ENCODE measurements around the gene BTBD16.

The BTBD16 gene

DNA sequence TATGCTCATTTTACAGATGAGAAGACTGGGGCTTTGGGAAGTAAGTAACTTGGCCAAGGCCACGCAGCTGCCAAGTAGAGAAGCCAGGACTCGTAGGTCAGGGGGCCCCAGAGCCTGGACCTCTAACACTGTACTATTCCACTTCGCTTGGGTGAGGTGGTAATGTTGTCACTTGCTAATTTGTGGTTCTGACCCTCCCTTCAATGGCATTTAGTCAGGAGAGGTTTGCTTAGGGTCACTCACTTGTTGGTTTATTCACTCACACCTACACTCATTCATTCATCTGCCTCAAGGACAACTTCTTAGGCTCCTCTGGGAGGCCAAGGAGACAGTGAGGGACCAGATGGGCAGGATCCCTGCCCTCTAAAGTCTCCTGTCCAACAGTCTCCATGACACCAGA is 21.3 kb downstream of the BTBD16 start:
- DNase-seq (ENCODE audit: extremely low read depth, low read depth), result no peak

GRCh38 chr10:122293156-122293960 is 22.3 kb downstream of the BTBD16 start:
- no peak overlapping the region for H3K4me3 ChIP-seq (replicated peaks; ENCODE audit: low read depth, low read length)
- no peak for TF ChIP-seq CTCF (IDR thresholded peaks at IDR 0.05; ENCODE audit: low read depth, low read length, missing control alignments)
- DNase-seq (ENCODE audit: extremely low read depth, low read depth), result no peak

More for the DNA sequence above, 21.3 kb downstream of the BTBD16 start:
- TF ChIP-seq CTCF (IDR thresholded peaks at IDR 0.05; ENCODE audit: low read depth, low read length, missing control alignments), result no peak
- no peak overlapping the region for H3K4me3 ChIP-seq (replicated peaks; ENCODE audit: low read depth, low read length)

GRCh38 chr10:122293961-122294380 is 22.9 kb downstream of the BTBD16 start:
- TF ChIP-seq CTCF (IDR thresholded peaks at IDR 0.05; ENCODE audit: low read depth, low read length, missing control alignments), result no peak
- no peak for DNase-seq (ENCODE audit: extremely low read depth, low read depth)
- no peak overlapping the region for H3K4me3 ChIP-seq (replicated peaks; ENCODE audit: low read depth, low read length)

- DNase-seq (ENCODE audit: extremely low read depth, low read depth), result no peak
- TF ChIP-seq CTCF (IDR thresholded peaks at IDR 0.05; ENCODE audit: low read depth, low read length, missing control alignments), result no peak
- H3K4me3 ChIP-seq (replicated peaks; ENCODE audit: low read depth, low read length), result no peak overlapping the region
These were observed 23.7 kb downstream of the BTBD16 start for GRCh38 chr10:122294511-122295450.

- no peak overlapping the region for H3K4me3 ChIP-seq (replicated peaks; ENCODE audit: low read depth, low read length)
- DNase-seq (ENCODE audit: extremely low read depth, low read depth), result no peak
- TF ChIP-seq CTCF (IDR thresholded peaks at IDR 0.05; ENCODE audit: low read depth, low read length, missing control alignments), result no peak
These were observed 24.3 kb downstream of the BTBD16 start for GRCh38 chr10:122295451-122295809.

DNA sequence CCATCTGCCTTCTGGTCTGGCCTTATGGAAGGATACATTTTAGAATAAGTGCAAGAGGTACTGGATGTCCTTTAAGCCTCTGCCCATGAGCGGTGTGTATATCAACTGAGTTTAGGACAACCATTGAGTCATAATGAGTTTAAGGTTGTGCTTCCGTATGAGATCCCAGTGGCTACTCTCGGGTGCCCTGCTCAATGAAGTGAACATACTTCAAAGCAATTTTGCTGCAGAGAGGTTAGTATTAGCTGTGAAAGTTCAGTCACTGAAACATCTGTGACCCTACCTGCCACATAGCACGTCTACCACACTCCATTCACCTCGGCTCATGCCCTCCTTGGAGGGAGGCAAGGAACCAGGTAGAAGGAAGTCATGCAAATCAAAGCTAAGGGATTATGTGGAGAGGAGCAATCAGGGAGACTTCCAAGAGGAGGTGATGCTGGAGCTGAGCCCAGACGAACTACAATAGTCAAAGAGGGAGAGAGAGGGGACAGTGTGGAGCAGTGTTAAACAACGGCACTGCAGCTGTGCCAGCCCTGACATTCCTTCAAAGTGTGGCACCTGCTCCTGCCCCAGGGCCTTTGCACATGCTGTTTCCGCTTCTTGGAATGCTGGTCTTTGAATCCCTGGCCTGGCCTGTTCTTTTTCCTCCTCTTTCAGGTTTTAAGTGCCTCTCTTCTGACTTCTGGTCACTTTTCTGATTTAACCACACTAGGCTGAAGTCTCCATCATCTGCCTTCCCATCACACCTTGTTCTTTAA is 25.4 kb downstream of the BTBD16 start:
- DNase-seq (ENCODE audit: extremely low read depth, low read depth), result no peak
- H3K4me3 ChIP-seq (replicated peaks; ENCODE audit: low read depth, low read length), result no peak overlapping the region
- no peak for TF ChIP-seq CTCF (IDR thresholded peaks at IDR 0.05; ENCODE audit: low read depth, low read length, missing control alignments)

All from HFF-Myc (cell line).